HFF-Myc (cell line): Measurements from ENCODE around the gene CNPY1.

ENCODE experiments used
- DNase-seq: peaks from one replicate; pipeline ENCODE4 v3.0.0-alpha.2; 2011; ENCODE audit warnings: low read depth; ENCODE audit errors: extremely low read depth
- H3K4me3 ChIP-seq: replicated peaks from 2 replicates; pipeline ENCODE4 v1.5.1; 2011; ENCODE audit warnings: low read depth, mild to moderate bottlenecking, control low read depth, low read length
- TF ChIP-seq, protein P1 (sequence below): IDR thresholded peaks from 2 replicates; pipeline ENCODE4 v1.5.1; 2012; ENCODE audit warnings: mild to moderate bottlenecking, low read depth, low read length, control low read depth; ENCODE audit errors: missing control alignments

CNPY1 gene

DNA sequence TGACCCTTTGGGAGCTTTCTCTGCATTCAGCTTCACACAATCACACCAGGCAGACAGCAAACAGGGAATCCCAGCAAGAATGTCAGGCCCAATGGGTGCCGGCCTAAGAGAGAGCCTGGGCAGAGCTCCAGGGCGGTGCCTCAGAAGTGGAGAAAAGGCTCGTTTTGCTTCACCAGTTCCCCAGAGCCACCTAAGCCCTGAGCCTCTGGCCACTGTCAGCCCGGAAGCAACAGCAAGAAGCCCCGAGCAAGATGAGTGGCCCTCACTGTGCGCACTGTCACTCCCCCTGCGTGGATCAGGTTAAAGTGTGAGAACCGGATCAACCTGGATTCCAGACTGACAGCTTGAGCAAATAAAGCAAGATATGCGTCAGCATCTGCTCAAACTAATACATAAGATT is 14.7 kb downstream of the CNPY1 start:
- no peak for DNase-seq
- TF ChIP-seq, protein P1, sequence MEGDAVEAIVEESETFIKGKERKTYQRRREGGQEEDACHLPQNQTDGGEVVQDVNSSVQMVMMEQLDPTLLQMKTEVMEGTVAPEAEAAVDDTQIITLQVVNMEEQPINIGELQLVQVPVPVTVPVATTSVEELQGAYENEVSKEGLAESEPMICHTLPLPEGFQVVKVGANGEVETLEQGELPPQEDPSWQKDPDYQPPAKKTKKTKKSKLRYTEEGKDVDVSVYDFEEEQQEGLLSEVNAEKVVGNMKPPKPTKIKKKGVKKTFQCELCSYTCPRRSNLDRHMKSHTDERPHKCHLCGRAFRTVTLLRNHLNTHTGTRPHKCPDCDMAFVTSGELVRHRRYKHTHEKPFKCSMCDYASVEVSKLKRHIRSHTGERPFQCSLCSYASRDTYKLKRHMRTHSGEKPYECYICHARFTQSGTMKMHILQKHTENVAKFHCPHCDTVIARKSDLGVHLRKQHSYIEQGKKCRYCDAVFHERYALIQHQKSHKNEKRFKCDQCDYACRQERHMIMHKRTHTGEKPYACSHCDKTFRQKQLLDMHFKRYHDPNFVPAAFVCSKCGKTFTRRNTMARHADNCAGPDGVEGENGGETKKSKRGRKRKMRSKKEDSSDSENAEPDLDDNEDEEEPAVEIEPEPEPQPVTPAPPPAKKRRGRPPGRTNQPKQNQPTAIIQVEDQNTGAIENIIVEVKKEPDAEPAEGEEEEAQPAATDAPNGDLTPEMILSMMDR = no peak
- no peak overlapping the region for H3K4me3 ChIP-seq

DNA sequence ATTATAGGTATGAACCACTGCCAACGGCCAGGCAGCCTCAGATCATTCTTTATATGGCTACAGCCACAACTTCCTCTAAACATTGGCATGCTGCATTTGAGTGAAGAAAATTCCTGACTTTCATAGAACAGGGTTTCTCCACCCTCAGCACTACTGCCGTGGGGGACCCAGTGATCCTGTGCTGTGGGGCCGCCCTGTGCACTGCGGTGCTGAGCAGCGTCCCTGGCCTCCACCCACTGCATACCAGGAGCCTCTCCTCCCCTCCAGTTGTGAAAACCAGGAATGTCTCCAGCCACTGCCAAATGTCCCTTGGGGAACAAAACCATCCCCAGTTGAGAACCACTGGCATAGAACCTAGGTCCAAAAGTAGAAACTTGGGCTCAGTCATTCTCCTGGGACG is 15.8 kb downstream of the CNPY1 start:
- no peak for DNase-seq
- TF ChIP-seq, protein P1 = no peak
- H3K4me3 ChIP-seq = no peak overlapping the region

DNA sequence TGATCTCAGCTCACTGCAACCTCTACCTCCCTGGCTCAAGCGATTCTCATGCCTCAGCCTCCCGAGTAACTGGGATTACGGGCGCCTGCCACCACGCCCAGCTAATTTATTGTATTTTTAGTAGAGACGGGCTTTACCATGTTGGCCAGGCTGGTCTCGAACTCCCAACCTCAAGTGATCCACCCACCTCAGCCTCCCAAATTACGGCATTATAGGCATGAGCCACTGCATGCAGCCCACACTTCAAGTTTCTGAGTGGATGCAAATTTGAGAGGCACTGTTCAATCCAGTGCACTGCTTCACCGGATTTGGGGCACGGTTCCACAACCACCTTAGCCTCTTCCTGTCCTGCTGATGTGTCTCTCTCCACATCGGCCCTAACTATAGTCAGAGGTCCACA is 16.5 kb downstream of the CNPY1 start:
- TF ChIP-seq, protein P1 = no peak
- no peak overlapping the region for H3K4me3 ChIP-seq
- no peak for DNase-seq

- no peak for DNase-seq
- no peak overlapping the region for H3K4me3 ChIP-seq
- TF ChIP-seq, protein P1 = no peak
These were observed 17.0 kb downstream of the CNPY1 start for GRCh38 chr7:155529346-155529745.

DNA sequence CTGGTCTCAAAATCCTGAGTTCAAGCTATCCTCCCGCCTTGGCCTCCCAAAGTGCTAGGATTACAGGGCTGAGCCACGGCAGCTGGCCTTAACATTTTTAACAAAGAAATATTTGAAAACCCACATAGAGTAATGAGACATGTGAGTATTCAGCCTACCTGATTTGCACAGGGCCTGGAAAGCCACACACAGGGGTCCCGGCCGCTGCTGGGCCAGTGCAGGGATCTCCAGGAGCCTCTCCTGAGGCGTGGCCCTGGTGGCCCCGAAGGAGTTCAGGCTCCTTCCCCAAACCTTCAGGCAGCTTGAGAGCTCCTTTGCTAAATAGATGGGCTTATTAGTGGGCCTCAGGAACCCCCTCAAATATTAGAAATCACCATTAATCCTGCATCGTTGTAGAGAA is 18.7 kb downstream of the CNPY1 start:
- DNase-seq = no peak
- H3K4me3 ChIP-seq = no peak overlapping the region
- TF ChIP-seq, protein P1 = no peak

- no peak overlapping the region for H3K4me3 ChIP-seq
- no peak for DNase-seq
- TF ChIP-seq, protein P1 = no peak
These were observed 20.1 kb downstream of the CNPY1 start for GRCh38 chr7:155526225-155526624.

- no peak for DNase-seq
- TF ChIP-seq, protein P1 = no peak
- no peak overlapping the region for H3K4me3 ChIP-seq
These were observed 22.3 kb downstream of the CNPY1 start for GRCh38 chr7:155524018-155524556.
